Osteocyte (in vitro differentiated cells): Measurements from ENCODE around the gene DPH3. TPM values are rescaled to one million over a fixed set of nuclear protein-coding genes. Genes with fewer than 3 reads are reported as not detected.
A peak's percentile ranks its signal among the peaks of the same experiment; 100 is the strongest.

Experiments
- DNase-seq: peaks from one replicate; pipeline ENCODE4 v3.0.0; 2021; ENCODE audit warnings: mixed read lengths; ENCODE audit not compliant: unreplicated experiment; ENCODE audit errors: extremely low spot score
- H3K27ac Mint-ChIP-seq: one replicate; pipeline ENCODE4 v1.8.0; 2021; ENCODE audit warnings: mild to moderate bottlenecking, mixed read lengths; ENCODE audit not compliant: unreplicated experiment
- H3K27me3 Mint-ChIP-seq: one replicate; pipeline ENCODE4 v1.8.0; 2021; ENCODE audit warnings: mixed read lengths; ENCODE audit not compliant: unreplicated experiment
- H3K36me3 Mint-ChIP-seq: one replicate; pipeline ENCODE4 v1.8.0; 2021; ENCODE audit warnings: mixed read lengths; ENCODE audit not compliant: unreplicated experiment
- H3K4me1 Mint-ChIP-seq: one replicate; pipeline ENCODE4 v1.8.0; 2021; ENCODE audit warnings: mixed read lengths; ENCODE audit not compliant: unreplicated experiment
- H3K4me3 Mint-ChIP-seq: one replicate; pipeline ENCODE4 v1.8.0; 2021; ENCODE audit warnings: mild to moderate bottlenecking, moderate library complexity, mixed read lengths; ENCODE audit not compliant: unreplicated experiment
- H3K9me3 Mint-ChIP-seq: one replicate; pipeline ENCODE4 v1.8.0; 2021; ENCODE audit warnings: mixed read lengths; ENCODE audit not compliant: unreplicated experiment
- CTCF ChIP-seq: fragments of 200-600 bp; sonication (generic); IDR thresholded peaks from 2 replicates; pipeline ENCODE4 v1.5.0; 2021; ENCODE audit warnings: antibody characterized with exemption, mild to moderate bottlenecking, moderate library complexity
- total RNA-seq: library from RNA; stranded (reverse); gene quantifications from 2 replicates; pipeline ENCODE4 v1.2.1, GENCODE V29; 2021

The DPH3 gene
- total RNA-seq, 1 donor from 2014 or later = 21.4 TPM

- DNase-seq = no peak
- peak overlapping the region; percentile 32 for H3K27ac Mint-ChIP-seq
- no peak for TF ChIP-seq CTCF
- H3K9me3 Mint-ChIP-seq = peaks cover 16% of the 10 kb centered on the region
- peaks cover 13% of the 10 kb centered on the region for H3K4me1 Mint-ChIP-seq
- H3K36me3 Mint-ChIP-seq = peaks cover 57% of the 10 kb centered on the region
- H3K4me3 Mint-ChIP-seq = no peak overlapping the region
- no peaks in the 10 kb centered on the region for H3K27me3 Mint-ChIP-seq
These were observed 34.1 kb upstream of the DPH3 start for GRCh38 chr3:16298891-16299290.

- Mint-ChIP-seq H3K4me1 (peaks cover 13% of the 10 kb centered on the region), H3K27ac (peak overlapping the region; percentile 32), H3K4me3 (no peak overlapping the region), H3K36me3 (peaks cover 60% of the 10 kb centered on the region), H3K9me3 (peaks cover 22% of the 10 kb centered on the region), H3K27me3 (no peaks in the 10 kb centered on the region)
- no peak for TF ChIP-seq CTCF
- no peak for DNase-seq
These were observed 33.5 kb upstream of the DPH3 start for GRCh38 chr3:16297997-16298885.

GRCh38 chr3:16295298-16295890 is 30.7 kb upstream of the DPH3 start:
- Mint-ChIP-seq H3K27me3 (no peaks in the 10 kb centered on the region), H3K27ac (no peak overlapping the region), H3K4me3 (no peak overlapping the region), H3K9me3 (peaks cover 27% of the 10 kb centered on the region), H3K36me3 (peaks cover 51% of the 10 kb centered on the region), H3K4me1 (peaks cover 24% of the 10 kb centered on the region)
- no peak for TF ChIP-seq CTCF
- DNase-seq = no peak

GRCh38 chr3:16294844-16295243 is 30.1 kb upstream of the DPH3 start:
- H3K36me3 Mint-ChIP-seq = peaks cover 51% of the 10 kb centered on the region
- H3K4me3 Mint-ChIP-seq = no peak overlapping the region
- H3K9me3 Mint-ChIP-seq = peaks cover 27% of the 10 kb centered on the region
- no peak for DNase-seq
- H3K27me3 Mint-ChIP-seq = no peaks in the 10 kb centered on the region
- H3K4me1 Mint-ChIP-seq = peaks cover 27% of the 10 kb centered on the region
- H3K27ac Mint-ChIP-seq = no peak overlapping the region
- no peak for TF ChIP-seq CTCF

- Mint-ChIP-seq H3K9me3 (peaks cover 13% of the 10 kb centered on the region), H3K4me1 (peaks cover 21% of the 10 kb centered on the region), H3K27ac (peak overlapping the region; percentile 65), H3K27me3 (no peaks in the 10 kb centered on the region), H3K4me3 (no peak overlapping the region), H3K36me3 (peaks cover 26% of the 10 kb centered on the region)
- no peak for DNase-seq
- TF ChIP-seq CTCF = no peak
These were observed 26.1 kb upstream of the DPH3 start for GRCh38 chr3:16290827-16291196.
